ENCODE measurements around the gene SLC25A30. TPM values are rescaled to one million over a fixed set of nuclear protein-coding genes. Genes with fewer than 3 reads are reported as not detected.
"Not testable (repeated sequence)": the region's sequence is repeated elsewhere in the genome, so short reads cannot be mapped to it uniquely, and the experiment has no call there.

SLC25A30 gene
- total and polyA plus RNA-seq, 11 donors = 27.9 to 208 (median 117) TPM

DNA sequence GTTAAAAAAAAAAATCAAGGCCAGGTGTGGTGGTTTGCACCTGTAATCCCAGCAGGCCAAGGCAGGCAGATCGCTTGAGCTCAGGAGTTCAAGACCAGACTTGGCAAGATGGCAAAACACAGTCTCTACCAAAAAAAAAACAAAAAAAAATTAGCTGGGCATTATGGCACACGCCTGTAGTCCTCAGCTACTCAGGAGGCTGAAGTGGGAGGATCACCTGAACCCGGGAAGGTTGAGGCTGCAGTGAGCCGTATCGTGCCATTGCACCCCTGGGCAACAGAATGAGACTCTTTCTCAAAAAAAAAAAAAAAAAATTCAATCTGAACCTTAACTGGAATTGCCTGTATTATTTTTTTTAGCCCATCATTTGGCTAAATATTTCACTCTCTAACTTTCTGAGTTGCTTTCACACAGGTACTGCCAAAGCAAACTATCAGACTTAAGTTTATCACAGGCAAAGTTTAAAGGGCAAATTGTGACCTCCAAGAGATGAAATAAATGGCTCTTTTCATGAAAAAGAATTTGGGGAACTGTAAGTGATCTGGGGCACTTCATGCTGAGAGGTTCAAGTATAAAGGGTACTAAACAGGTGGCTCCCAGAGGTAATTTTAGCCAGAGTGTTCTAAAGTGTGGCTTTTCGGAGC is 14.7 kb upstream of the SLC25A30 start:
- intact Hi-C loops (cut with DNase I) = no loop called here
- DNase-seq (no peak), ATAC-seq (no peak)
- TF ChIP-seq, protein P1, sequence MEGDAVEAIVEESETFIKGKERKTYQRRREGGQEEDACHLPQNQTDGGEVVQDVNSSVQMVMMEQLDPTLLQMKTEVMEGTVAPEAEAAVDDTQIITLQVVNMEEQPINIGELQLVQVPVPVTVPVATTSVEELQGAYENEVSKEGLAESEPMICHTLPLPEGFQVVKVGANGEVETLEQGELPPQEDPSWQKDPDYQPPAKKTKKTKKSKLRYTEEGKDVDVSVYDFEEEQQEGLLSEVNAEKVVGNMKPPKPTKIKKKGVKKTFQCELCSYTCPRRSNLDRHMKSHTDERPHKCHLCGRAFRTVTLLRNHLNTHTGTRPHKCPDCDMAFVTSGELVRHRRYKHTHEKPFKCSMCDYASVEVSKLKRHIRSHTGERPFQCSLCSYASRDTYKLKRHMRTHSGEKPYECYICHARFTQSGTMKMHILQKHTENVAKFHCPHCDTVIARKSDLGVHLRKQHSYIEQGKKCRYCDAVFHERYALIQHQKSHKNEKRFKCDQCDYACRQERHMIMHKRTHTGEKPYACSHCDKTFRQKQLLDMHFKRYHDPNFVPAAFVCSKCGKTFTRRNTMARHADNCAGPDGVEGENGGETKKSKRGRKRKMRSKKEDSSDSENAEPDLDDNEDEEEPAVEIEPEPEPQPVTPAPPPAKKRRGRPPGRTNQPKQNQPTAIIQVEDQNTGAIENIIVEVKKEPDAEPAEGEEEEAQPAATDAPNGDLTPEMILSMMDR (IDR thresholded peaks at IDR 0.05) = no peak
- no peak for TF ChIP-seq POLR2A (IDR thresholded peaks at IDR 0.05)
- no peaks in the 10 kb centered on the region for H3K36me3 ChIP-seq
- H3K9me3 ChIP-seq = no peaks in the 10 kb centered on the region
- no peak overlapping the region for H3K4me3 ChIP-seq
- H3K27me3 ChIP-seq = no peaks in the 10 kb centered on the region
- peaks cover 0 to 6% (median 0%) of the 10 kb centered on the region in 12 donors for H3K4me1 ChIP-seq
- WGBS, 4 donors = 85 to 90% (median 88%) methylated on average over 6 of the region's 6 CpGs
- peak overlapping the region; percentile 34 to 87 (median 64) for H3K27ac ChIP-seq

- H3K9me3 ChIP-seq; H3K36me3 ChIP-seq; ATAC-seq; H3K27me3 ChIP-seq; H3K4me3 ChIP-seq; H3K4me1 ChIP-seq; DNase-seq; H3K27ac ChIP-seq; intact Hi-C loops (cut with DNase I): not testable (repeated sequence)
- WGBS, 4 donors = 83 to 86% (median 84%) methylated on average over 16 of the region's 16 CpGs
These were observed 8.1 kb upstream of the SLC25A30 start for GRCh38 chr13:45426056-45426841.

DNA sequence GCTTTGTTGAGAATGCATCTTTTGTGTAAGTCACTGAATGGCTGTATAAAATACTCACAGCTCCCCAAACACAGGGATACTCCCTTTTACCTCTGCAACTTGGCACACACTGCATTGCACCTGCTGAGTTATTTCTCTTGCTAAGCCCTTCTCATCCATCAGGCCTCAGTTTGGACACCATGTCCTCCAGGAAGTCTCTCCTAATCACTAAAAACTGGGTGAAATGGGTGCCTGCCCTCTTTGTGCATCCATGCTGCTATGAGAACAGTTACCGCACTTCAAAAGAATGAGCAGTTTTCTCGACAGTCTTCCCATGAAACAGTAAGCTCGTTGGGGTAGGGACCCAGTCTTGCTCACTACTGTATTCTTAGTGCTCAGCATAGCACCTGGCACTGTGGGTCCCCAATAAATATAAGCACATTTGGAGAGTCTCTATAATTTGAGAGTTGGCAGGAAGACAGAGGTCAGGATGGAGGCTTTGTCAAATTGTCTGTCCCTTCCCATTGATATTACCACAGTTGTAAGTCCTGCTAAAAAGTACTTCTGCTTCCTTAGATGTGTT is 4.6 kb upstream of the SLC25A30 start:
- intact Hi-C loops (cut with DNase I) = no loop called here
- 68 to 78% (median 75%) methylated on average over 3 of the region's 3 CpGs for WGBS, 4 donors
- H3K27ac ChIP-seq = no peak overlapping the region
- no peak overlapping the region for H3K4me3 ChIP-seq
- no peaks in the 10 kb centered on the region for H3K4me1 ChIP-seq
- no peaks in the 10 kb centered on the region for H3K9me3 ChIP-seq
- no peaks in the 10 kb centered on the region for H3K27me3 ChIP-seq
- no peak for ATAC-seq
- TF ChIP-seq POLR2A (IDR thresholded peaks at IDR 0.05) = no peak
- TF ChIP-seq, protein P1 (IDR thresholded peaks at IDR 0.05) = no peak
- no peak for DNase-seq
- H3K36me3 ChIP-seq = no peaks in the 10 kb centered on the region

DNA sequence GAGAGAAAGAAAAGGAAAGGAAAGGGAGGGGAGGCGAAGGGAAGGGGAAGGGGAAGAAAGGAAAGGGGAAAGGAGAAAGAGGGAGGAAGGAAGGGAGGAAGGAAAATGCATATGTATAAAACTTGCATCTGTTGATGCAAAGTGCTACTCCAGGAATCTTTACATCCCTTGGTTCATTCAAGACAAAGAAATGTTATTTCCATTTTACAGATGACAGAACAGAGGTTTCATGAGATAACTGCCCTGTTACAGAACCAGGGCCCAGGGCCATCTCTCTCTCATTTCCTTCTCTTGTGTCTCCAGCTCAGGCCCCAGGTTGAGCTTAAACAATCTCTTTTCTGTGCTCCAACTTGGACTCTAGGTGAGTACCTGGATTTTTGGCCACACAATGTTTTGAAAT is 1.8 kb upstream of the SLC25A30 start:
- Histone ChIP-seq H3K36me3 (no peaks in the 10 kb centered on the region), H3K27ac (no peak overlapping the region), H3K9me3 (no peaks in the 10 kb centered on the region), H3K4me3 (no peak overlapping the region), H3K4me1 (peaks cover 3 to 25% (median 15%) of the 10 kb centered on the region in 12 donors), H3K27me3 (no peaks in the 10 kb centered on the region)
- 87 to 100% (median 93%) methylated on average over 1 of the region's 1 CpG for WGBS, 4 donors
- intact Hi-C loops (cut with DNase I) = loop anchor here in 4 of 10 donors (5.0 kb wide), 1 partner anchor 42 kb away; the partner anchor contains the start of gene COG3 (in 4 of the 4)
- DNase-seq = no peak
- ATAC-seq = no peak
- TF ChIP-seq, protein P1 (IDR thresholded peaks at IDR 0.05) = no peak
- TF ChIP-seq POLR2A (IDR thresholded peaks at IDR 0.05) = no peak

- intact Hi-C loops (cut with DNase I) = loop anchor here in 4 of 10 donors (5.0 kb wide), 1 partner anchor 43 kb away; the partner anchor contains the start of gene COG3 (in 4 of the 4)
- H3K36me3 ChIP-seq, ATAC-seq, H3K4me3 ChIP-seq, H3K27me3 ChIP-seq, H3K9me3 ChIP-seq, DNase-seq: not testable (repeated sequence)
- 95 to 98% (median 97%) methylated on average over 16 of the region's 16 CpGs for WGBS, 4 donors
- Histone ChIP-seq H3K27ac (peak overlapping the region in 1 of 12 donors; percentile 96), H3K4me1 (peaks cover 3 to 29% (median 19%) of the 10 kb centered on the region in 12 donors)
These were observed 1.2 kb upstream of the SLC25A30 start for GRCh38 chr13:45419389-45419788.

Data from heart left ventricle (tissue), 16 donors.